Measurements from ENCODE around the gene SPECC1. TPM values are rescaled to one million over a fixed set of nuclear protein-coding genes. Genes with fewer than 3 reads are reported as not detected.

The SPECC1 gene
- total and polyA plus RNA-seq, 9 of the 15 experiments (the other 6 are each of a cell fraction or from before 2014, with no cell fraction given), result 2.4 to 19.6 (median 14.7) TPM

DNA sequence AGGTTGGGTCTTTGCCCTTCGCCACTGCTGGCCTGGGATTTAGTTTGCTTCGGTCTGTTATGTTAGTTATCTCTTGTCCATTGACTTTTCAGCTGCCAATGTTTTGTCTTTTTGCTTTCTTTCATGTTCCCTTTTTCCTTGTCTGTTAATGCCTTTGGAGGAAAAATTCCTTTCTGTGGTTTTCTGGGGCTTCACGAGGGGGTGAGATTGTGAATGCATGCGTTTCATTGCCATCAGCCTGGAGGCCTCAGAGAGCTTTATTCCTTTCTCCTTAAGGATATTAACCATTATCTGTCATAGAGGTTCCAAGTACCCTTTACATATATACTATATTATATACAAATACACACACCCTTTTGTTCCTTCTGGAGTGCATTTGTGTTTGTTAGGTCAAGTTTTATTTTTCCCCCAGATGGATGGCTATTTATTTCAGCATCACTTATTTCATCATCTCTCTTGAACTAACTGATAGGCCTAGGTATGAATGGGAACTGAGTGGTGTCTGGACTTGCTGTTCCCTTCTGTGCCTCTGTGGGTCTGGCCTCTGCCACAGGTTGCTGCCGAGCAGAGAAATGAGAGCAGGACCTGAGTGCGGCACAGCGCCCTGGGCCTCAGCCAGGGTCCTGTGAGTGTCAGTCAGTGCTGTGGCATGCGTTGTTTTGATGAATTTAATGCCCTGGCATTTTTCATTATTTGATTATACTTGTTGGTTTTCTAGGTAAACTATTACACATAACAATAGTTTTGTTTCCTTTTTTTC, 264.8 kb downstream of the SPECC1 start:
- no peaks in the 10 kb centered on the region for H4K20me1 ChIP-seq (replicated peaks; ENCODE audit: control insufficient read depth, insufficient read depth, low read length)
- ChIA-PET POLR2A (no interaction called here), CTCF (ENCODE audit: low intra/inter-chr PET ratio) (no interaction called here)
- ATAC-seq, result no peak
- WGBS (ENCODE audit: insufficient coverage, low coverage, missing lambda C conversion rate), result 75% methylated on average over 7 of the region's 8 CpGs
- no peak for FAIRE-seq
- intact Hi-C loops (cut with micrococcal nuclease) (no loop called here), in situ Hi-C loops (cut with MboI) (no loop called here)
- BruUV-seq (replicated peaks), result no TSS peak
- H3K9me3 ChIP-seq (replicated peaks; ENCODE audit: control insufficient read depth, insufficient read depth, low read depth, low read length), result no peaks in the 10 kb centered on the region
- no peaks in the 10 kb centered on the region for H3K79me2 ChIP-seq (ENCODE audit: control insufficient read depth, insufficient read depth, low read length)
- H3K4me1 ChIP-seq (replicated peaks in 1 of 2; ENCODE audit: control insufficient read depth in 2 of 2, insufficient read depth in 2 of 2, low read length in 2 of 2), result peaks cover 0 to 5% of the 10 kb centered on the region in 2 experiments; a peak in 2 of 5 replicates
- no peaks in the 10 kb centered on the region for H3K9me1 ChIP-seq (ENCODE audit: control insufficient read depth, insufficient read depth, low read length)
- H3K36me3 ChIP-seq (ENCODE audit: control insufficient read depth, insufficient read depth, low read length), result no peaks in the 10 kb centered on the region
- DNase-seq (ENCODE audit: extremely low read depth in 1 of 4, low spot score in 3 of 4), result no peak
- H3K27ac ChIP-seq (ENCODE audit: extremely low read depth, low read depth, low read length), result no peak overlapping the region
- TF ChIP-seq RFX1 (IDR thresholded peaks at IDR 0.05), result no peak
- TF ChIP-seq, protein P1, sequence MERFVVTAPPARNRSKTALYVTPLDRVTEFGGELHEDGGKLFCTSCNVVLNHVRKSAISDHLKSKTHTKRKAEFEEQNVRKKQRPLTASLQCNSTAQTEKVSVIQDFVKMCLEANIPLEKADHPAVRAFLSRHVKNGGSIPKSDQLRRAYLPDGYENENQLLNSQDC (CRISPR knock-in tag; IDR thresholded peaks at IDR 0.05), result no peak
- TF ChIP-seq, protein P2, sequence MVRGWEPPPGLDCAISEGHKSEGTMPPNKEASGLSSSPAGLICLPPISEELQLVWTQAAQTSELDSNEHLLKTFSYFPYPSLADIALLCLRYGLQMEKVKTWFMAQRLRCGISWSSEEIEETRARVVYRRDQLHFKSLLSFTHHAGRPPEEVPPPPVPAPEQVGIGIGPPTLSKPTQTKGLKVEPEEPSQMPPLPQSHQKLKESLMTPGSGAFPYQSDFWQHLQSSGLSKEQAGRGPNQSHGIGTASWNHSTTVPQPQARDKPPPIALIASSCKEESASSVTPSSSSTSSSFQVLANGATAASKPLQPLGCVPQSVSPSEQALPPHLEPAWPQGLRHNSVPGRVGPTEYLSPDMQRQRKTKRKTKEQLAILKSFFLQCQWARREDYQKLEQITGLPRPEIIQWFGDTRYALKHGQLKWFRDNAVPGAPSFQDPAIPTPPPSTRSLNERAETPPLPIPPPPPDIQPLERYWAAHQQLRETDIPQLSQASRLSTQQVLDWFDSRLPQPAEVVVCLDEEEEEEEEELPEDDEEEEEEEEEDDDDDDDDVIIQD (CRISPR knock-in tag; IDR thresholded peaks at IDR 0.05), result no peak
- H3K4me2 ChIP-seq (ENCODE audit: insufficient read depth, low read length), result no peak overlapping the region
- no peak overlapping the region for H3K4me3 ChIP-seq
- H3K9ac ChIP-seq (ENCODE audit: insufficient read depth in 1 of 2, low read depth in 2 of 2, low read length in 2 of 2), result no peak overlapping the region
- H3K27me3 ChIP-seq (ENCODE audit: control insufficient read depth in 2 of 2, insufficient read depth in 2 of 2, low read length in 2 of 2), result no peaks in the 10 kb centered on the region
- H2AFZ ChIP-seq (ENCODE audit: low read depth, low read length), result no peak overlapping the region
